ENCODE measurements around the gene AIFM3. TPM values are rescaled to one million over a fixed set of nuclear protein-coding genes. Genes with fewer than 3 reads are reported as not detected.

The AIFM3 gene
- total RNA-seq, 1 experiment from 2014 or later = 0.56 TPM

DNA sequence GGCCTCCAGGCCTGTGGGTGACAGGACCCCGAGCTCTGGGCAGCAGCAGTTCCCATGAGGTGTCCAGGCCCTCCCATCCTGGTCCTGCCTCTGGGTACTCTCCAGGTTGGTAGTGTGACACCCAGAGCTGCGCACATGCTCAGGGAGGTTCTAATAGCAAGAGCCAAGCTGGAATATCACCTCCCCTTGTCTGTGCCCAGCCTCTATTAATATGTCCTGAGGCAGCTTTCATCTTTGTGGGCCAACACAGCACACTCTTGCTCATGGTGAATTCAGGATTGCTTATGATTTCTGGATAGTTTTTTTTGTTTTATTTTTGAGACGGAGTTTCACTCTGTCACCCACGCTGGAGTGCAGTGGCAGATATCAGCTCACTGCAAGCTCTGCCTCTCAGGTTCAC lies 51.3 kb downstream of the AIFM3 start:
- Histone ChIP-seq H3K36me3 (no peaks in the 10 kb centered on the region), H3K9me3 (no peaks in the 10 kb centered on the region), H3K27me3 (no peaks in the 10 kb centered on the region), H3K4me3 (no peak overlapping the region)
- no peak for DNase-seq

DNA sequence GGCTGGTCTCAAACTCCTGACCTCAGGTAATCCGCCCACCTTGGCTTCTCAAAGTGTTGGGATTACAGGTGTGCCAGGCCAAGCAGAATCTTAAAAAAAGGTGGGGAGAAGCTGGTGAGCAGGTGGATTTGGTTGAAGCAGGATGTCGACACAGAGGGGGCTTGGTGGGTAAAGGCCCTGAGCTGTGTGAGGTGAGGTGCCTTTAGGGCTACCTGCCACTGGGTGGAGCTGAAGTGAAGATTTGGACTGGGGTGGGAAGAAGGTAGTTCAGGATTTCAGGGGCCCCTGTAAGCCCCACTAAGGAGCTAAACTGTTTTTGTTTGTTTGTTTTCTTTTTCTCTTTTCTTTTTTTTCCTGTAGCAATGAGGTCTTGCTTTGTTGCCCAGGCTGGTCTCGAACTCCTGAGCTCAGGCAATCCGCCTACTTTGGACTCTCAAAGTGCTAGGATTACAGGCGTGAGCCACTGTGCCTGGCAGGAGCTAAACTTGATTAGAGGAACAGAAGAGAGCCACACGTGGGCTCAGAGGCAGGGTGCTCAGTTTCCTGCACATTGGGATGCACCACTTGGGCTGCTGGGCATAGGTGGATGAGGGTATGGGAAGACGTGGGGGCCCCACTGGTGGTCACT lies 53.9 kb downstream of the AIFM3 start:
- no peak overlapping the region for H3K4me3 ChIP-seq
- no peaks in the 10 kb centered on the region for H3K9me3 ChIP-seq
- DNase-seq = no peak

DNA sequence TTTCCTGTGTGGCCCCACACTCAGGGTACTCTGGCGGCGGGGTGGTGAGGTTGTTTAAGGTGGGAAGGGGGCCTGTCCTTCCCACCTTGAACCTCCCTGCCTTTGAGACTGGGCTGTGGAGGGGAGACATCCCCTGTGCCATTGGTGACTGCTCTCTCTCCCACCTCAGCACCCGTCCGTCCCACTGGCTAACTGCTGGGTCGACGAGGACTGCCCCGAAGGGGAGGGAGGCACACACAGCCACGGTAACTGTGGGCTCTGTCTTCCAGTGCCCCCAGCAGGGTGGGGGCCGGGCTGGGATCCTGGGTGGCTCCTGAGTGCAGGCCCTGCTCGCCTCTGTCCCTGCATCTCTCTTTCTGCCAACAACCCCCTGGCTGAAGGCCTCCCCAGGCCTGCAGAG lies 55.5 kb downstream of the AIFM3 start:
- Histone ChIP-seq H3K27me3 (no peaks in the 10 kb centered on the region), H3K36me3 (no peaks in the 10 kb centered on the region), H3K4me3 (no peak overlapping the region), H3K9me3 (no peaks in the 10 kb centered on the region)
- DNase-seq = no peak

More for the DNA sequence above, 53.9 kb downstream of the AIFM3 start:
- Histone ChIP-seq H3K36me3 (no peaks in the 10 kb centered on the region), H3K27me3 (no peaks in the 10 kb centered on the region)

DNA sequence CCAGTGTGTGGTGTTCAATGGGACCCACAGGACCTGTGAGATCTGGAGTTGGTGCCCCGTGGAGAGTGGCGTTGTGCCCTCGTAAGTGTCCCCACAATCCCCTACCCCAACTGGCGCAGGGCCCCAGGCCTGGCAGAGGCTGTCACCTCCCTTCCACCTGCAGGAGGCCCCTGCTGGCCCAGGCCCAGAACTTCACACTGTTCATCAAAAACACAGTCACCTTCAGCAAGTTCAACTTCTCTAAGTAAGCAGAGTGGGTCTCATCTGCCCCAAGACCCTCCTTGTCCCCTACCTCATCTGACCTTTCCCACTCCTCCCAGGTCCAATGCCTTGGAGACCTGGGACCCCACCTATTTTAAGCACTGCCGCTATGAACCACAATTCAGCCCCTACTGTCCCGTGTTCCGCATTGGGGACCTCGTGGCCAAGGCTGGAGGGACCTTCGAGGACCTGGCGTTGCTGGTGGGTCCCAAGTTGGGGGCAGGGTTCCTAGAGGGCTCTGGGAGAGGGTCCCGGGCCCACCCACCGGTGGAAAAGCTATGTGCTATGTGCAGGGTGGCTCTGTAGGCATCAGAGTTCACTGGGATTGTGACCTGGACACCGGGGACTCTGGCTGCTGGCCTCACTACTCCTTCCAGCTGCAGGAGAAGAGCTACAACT lies 56.0 kb downstream of the AIFM3 start:
- no peak overlapping the region for H3K4me3 ChIP-seq
- H3K9me3 ChIP-seq = no peaks in the 10 kb centered on the region
- no peak for DNase-seq
- H3K27me3 ChIP-seq = no peaks in the 10 kb centered on the region
- H3K36me3 ChIP-seq = no peaks in the 10 kb centered on the region

DNA sequence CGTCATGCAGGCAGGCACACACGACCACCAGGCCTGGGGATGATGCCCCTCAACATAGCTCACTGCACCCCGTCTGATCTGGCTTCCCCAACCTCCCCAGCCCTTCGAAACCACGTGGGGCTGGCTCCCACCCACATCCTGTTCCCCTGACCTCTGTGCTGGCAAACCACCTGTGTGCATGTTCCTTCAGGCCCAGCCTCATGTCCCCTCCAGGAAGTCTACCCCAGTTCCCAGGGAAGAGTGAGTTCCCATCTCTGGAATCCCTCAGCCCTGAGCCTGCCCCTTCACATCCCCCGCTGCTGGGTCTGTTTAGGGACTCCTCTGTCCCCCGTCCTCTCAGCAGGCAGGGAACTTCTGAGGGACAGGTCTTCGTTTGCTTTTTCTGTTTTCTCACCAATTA lies 58.2 kb downstream of the AIFM3 start:
- no peaks in the 10 kb centered on the region for H3K27me3 ChIP-seq
- no peak overlapping the region for H3K4me3 ChIP-seq
- DNase-seq = no peak
- H3K9me3 ChIP-seq = no peaks in the 10 kb centered on the region
- H3K36me3 ChIP-seq = no peaks in the 10 kb centered on the region

DNA sequence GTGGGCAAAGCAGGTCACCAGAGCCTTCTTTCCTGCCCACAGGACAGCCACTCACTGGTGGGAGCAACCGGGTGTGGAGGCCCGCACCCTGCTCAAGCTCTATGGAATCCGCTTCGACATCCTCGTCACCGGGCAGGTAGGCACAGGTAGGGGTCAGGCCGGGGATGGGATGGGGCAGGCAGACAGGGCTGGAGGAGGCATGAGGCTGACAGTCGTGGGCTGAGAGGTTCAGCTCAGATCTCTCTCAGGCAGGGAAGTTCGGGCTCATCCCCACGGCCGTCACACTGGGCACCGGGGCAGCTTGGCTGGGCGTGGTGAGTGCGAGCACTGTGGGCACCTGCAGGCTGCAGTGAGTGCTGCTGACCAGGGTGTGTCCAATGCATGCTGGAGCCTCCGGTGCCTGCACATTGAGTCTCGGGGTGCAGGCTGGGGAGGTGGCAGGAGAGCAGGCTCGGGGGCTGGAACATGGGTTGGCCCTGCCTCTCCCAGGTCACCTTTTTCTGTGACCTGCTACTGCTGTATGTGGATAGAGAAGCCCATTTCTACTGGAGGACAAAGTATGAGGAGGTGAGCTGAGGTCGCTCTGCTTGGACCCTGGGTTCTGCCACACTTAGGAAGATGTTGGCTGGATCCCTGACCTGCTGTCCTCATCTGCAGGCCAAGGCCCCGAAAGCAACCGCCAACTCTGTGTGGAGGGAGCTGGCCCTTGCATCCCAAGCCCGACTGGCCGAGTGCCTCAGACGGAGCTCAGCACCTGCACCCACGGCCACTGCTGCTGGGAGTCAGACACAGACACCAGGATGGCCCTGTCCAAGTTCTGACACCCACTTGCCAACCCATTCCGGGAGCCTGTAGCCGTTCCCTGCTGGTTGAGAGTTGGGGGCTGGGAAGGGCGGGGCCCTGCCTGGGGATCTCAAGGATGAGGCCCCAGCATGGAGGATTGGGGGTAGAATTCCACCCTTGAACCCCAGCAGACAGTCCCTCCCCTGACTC lies 59.0 kb downstream of the AIFM3 start:
- no peak for DNase-seq
- Histone ChIP-seq H3K27me3 (no peaks in the 10 kb centered on the region), H3K9me3 (no peaks in the 10 kb centered on the region), H3K4me3 (no peak overlapping the region), H3K36me3 (no peaks in the 10 kb centered on the region)

DNA sequence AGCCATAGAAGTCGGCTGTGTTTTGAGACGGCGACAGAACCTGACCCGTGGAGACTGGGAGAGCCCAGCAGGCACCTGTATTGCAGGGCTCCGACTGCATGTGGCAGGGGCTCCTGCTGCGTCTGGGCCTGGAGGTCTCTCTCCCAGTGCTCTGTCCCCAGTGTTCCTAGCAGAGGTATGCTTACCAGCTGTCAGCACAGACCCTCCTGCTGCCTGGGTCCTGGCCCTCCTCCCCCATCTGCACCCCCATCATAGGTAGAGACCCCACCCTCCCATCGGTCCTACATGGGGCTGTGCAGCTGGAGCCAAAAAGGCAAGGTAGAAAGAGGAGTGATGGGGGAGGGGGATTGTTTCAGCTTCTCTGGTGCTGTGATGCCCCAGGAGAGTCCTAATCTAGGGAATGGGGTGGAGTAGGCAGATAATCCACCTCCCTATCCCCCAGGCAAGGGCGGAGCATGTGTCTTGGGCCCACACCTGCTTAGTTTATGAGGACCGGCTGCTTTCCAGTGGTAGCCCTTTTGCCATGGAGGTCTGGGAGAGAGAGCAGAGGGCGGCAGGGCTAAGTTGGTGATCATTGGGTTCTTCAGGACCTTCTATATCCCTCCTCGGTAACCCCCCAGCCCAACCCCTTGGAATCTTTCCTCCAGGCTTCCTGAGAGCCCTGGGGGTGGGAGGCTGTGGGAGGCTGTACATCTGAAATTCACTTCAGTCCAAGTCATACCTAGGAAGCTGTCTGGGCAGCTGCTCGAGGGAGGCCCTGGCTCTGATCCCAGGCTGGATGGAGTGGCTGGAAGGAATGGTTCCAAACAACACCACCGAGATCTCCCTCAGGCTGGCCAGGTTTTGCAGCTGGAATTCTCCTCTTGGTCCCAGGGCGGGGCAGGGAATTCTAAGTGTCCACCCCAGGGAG lies 60.0 kb downstream of the AIFM3 start:
- H3K9me3 ChIP-seq = no peaks in the 10 kb centered on the region
- H3K27me3 ChIP-seq = no peaks in the 10 kb centered on the region
- peak; percentile 84 for DNase-seq
- H3K4me3 ChIP-seq = no peak overlapping the region
- H3K36me3 ChIP-seq = no peaks in the 10 kb centered on the region

DNA sequence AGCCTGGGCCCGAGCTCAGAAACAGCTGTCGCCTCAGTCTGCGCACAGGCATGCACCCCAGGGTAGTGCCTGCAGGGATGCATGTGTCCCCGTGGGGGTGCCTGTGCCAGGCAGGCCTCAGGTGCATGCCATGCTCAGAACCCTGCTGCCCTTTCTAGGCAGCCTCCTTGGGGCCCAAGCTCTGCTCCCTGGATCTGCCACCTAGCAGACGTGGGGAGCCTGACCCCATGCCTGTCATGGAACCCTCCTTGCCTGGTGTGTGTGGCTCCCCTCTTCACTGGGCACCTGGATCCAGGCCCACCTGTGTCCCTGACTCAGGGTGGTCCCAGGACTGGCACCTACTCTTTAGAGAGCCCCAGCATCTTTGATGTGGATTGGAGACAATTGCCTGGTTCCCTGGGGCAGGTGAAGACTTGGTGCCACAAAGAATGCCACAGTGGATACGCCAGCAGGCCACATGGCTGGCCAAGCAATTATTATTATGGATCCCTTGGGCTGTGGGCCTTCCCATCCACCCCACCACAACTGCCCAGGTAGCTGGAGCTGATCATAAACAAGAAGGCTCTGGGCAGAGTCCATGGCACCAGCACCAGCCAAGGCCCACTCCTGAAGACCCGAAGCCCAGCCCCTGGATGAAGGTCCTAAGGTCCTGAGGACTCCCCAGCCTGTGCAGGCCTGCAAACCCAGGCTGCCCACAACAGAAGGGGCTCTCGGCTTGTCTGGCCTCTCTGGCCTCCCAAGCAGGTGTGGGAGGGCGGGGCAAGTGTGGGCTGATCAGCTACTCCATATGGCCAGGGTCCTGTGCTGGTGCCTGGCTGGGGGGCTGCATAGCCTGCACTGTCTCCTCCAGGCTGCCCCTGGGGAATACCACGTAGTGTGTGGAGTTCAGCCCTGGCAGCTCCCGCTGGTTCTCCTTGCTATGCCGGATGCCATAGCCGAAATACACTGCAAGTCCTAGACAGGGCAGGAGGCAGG lies 61.5 kb downstream of the AIFM3 start:
- Histone ChIP-seq H3K4me3 (no peak overlapping the region), H3K36me3 (no peaks in the 10 kb centered on the region), H3K27me3 (no peaks in the 10 kb centered on the region), H3K9me3 (no peaks in the 10 kb centered on the region)
- no peak for DNase-seq

DNA sequence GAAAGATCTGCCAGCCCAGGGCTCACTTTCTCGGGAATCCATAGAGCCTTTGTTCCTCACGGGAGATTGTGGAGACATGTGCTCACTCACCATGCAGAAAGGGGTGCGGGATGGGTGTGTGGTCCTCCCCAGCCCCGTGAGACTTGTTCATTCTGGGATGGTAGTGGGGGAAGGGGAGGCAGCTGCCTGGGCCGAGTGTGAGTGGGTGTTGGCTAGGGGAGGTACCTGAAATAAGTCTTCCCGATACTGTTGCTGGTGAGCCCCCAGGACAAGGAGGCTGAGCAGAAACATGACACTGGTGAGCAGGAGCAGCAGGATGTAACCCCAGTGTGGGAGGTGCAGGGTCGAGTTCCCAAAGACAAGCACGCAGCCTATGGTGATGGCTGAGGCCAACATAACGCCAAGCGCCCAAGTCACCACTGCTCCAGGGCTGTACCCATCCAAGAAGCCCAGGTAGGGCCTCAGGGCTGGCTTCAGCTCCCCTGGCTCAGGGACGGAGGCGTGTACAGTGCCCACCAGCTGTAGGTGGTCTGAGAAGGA lies 62.5 kb downstream of the AIFM3 start:
- Histone ChIP-seq H3K27me3 (no peaks in the 10 kb centered on the region), H3K4me3 (no peak overlapping the region), H3K9me3 (no peaks in the 10 kb centered on the region), H3K36me3 (no peaks in the 10 kb centered on the region)
- no peak for DNase-seq

DNA sequence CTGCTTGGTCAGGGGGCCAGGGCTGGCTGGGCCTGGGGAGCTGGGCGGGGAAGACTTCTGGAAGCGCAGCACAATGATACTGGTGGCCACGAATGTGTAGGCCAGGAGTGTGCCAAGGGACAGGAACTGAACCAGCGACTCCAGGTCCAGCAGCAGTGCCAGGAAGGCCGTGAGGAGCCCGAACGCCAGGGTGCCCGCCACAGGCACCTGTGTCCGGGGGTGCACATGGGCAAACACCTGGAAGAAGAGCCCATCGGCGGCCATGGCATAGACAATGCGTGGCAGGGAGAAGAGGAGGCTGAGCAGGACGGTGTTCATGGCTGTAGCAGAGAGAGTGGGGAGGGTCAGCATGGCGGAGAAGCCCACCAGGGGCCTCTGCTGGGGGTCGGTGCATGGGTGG lies 63.0 kb downstream of the AIFM3 start:
- H3K27me3 ChIP-seq = no peaks in the 10 kb centered on the region
- H3K36me3 ChIP-seq = no peaks in the 10 kb centered on the region
- H3K4me3 ChIP-seq = no peak overlapping the region
- H3K9me3 ChIP-seq = no peaks in the 10 kb centered on the region
- no peak for DNase-seq

Other genes with a start within 250 kb of the AIFM3 start
- not detected in 2 replicates for gene SERPIND1, start 193.1 kb upstream of the AIFM3 start, total RNA-seq (2014; rRNA removed; shearing (Covaris generic); ENCODE audit: low replicate concordance)
- 19.7 and 24.3 TPM in 2 replicates for gene PI4KA, start 108.4 kb upstream of the AIFM3 start, total RNA-seq (2014; rRNA removed; shearing (Covaris generic); ENCODE audit: low replicate concordance)
- gene SNAP29, start 108.2 kb upstream of the AIFM3 start, total RNA-seq (2014; rRNA removed; shearing (Covaris generic); ENCODE audit: low replicate concordance) = 9.1 and 10.0 TPM in 2 replicates
- gene CRKL, start 49.8 kb upstream of the AIFM3 start, total RNA-seq (2014; rRNA removed; shearing (Covaris generic); ENCODE audit: low replicate concordance) = 23.1 and 25.0 TPM in 2 replicates
- gene LZTR1, start 15.0 kb downstream of the AIFM3 start, total RNA-seq (2014; rRNA removed; shearing (Covaris generic); ENCODE audit: low replicate concordance) = 21.2 and 25.3 TPM in 2 replicates
- gene THAP7, start 34.9 kb downstream of the AIFM3 start, total RNA-seq (2014; rRNA removed; shearing (Covaris generic); ENCODE audit: low replicate concordance) = 33.8 and 46.5 TPM in 2 replicates
- 1.1 and 10.0 TPM in 2 replicates for gene P2RX6, start 47.9 kb downstream of the AIFM3 start, total RNA-seq (2014; rRNA removed; shearing (Covaris generic); ENCODE audit: low replicate concordance)
- not detected in 2 replicates for gene SLC7A4, start 65.3 kb downstream of the AIFM3 start, total RNA-seq (2014; rRNA removed; shearing (Covaris generic); ENCODE audit: low replicate concordance)
- not detected in 2 replicates for gene LRRC74B, start 78.7 kb downstream of the AIFM3 start, total RNA-seq (2014; rRNA removed; shearing (Covaris generic); ENCODE audit: low replicate concordance)